Middle frontal gyrus (tissue), 1 donor: ENCODE data around the gene CASS4.

ENCODE experiments used
- DNase-seq: peaks from one replicate; pipeline ENCODE4 v3.0.0-alpha.2; 2015; ENCODE audit warnings: low spot score; ENCODE audit errors: extremely low spot score

The CASS4 gene

GRCh38 chr20:56422824-56423189, 10.7 kb downstream of the CASS4 start:
- no peak for DNase-seq

- DNase-seq = no peak
Measured at GRCh38 chr20:56423211-56423610, 11.2 kb downstream of the CASS4 start.

- DNase-seq = no peak
Measured at GRCh38 chr20:56423886-56424285, 11.8 kb downstream of the CASS4 start.

DNA sequence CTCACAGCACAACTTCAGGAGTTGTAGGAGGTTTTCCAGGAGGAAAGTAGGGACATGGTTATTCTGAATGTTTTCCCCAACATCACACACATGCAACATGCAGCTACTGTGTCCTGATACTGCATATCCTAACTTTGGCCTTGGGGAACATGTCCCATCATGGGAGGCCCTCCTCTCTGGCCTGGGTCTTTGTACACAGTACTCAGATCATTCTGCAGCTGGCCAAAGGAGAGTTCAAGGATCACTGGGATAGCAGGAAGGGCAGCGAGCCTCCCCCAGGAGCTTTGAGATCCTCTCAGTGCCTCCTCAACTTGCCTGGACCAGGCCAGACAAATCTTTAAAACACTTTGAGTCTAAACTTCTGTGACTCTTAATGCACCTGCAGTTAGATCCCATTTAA, 12.9 kb downstream of the CASS4 start:
- DNase-seq = no peak

DNA sequence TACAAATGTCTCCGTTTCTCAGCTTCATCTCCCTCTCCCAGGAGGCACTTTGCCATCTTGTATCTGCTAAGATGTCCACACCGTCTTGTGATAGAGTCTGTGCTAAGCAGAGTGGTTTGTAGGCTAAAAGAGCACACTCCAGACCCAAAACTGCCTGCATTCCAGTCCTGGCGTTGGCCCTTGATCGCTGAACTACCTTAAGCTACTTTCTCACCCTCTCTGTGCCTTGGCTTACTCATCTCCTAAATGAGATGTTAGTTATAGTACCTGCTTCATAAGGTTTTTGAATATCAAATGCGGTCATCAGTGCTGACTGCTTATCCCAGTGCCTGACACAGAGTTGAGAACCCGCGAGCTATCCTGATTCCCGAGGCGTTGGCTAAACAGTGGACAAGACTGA, 14.0 kb downstream of the CASS4 start:
- DNase-seq = no peak

DNA sequence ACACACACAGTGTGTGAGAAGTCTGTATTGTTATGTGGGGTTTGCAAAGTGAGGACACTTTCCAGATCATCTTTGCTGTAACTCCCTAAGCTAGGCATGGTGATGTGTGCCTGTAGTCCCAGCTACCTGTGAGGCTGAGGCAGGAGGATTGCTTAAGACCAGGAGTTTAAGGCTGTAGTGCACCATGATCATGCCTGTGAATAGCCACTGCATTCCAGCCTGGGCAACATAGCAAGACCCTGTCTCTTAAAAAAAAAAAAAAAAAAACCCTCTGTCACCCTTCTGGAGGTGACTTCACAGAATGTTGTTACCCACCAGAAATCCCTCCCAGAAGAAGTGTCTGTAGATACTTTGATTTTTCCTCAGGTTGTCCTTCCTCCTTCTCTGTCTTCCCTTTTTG, 14.9 kb downstream of the CASS4 start:
- DNase-seq = no peak

GRCh38 chr20:56427797-56428196, 15.7 kb downstream of the CASS4 start:
- DNase-seq = no peak

GRCh38 chr20:56428410-56428809, 16.4 kb downstream of the CASS4 start:
- DNase-seq = no peak

GRCh38 chr20:56428881-56429280, 16.8 kb downstream of the CASS4 start:
- DNase-seq = no peak

- DNase-seq = no peak
Measured at GRCh38 chr20:56429502-56429901, 17.4 kb downstream of the CASS4 start.

DNA sequence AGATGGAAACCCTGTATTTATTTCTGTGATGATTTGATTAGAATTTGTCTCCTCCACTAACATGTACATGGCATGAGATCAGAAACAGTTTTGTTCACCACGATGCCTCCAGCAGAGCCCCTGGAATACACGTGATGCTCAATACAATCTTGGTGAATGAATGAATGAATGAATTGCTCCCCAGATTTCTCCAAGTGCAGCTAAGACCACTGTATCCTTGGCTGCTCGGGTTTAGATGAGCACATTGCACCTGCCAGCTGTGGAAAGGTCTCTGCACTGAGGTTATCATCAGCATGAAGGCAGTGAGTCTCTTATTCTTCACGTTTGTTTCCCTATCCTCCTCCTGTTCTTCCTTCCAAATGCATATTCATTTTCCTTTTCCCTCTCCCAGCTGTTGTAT, 17.9 kb downstream of the CASS4 start:
- no peak for DNase-seq

DNA sequence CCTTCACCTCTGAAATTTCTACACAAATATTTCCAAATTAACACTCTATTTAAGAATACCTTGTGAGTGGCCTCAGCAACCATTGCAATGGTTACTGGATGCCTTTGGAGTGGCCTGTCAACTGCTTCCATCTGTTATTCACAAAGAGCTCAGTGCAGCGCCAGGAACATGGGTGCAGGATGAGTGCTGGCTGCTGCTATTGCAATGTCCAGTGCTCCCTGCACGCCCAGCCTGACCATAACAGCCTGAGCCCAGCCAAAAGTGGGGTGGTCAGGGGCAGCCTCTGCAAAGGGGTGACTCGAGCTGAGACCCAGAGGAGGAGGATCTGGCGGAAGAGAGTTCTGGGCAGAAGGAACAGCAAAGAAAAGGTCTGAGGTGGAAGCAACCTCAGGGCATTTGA, 18.4 kb downstream of the CASS4 start:
- DNase-seq = no peak

GRCh38 chr20:56430957-56431356, 18.9 kb downstream of the CASS4 start:
- DNase-seq = no peak

- no peak for DNase-seq
Measured at GRCh38 chr20:56431471-56431870, 19.4 kb downstream of the CASS4 start.

- no peak for DNase-seq
Measured at GRCh38 chr20:56433221-56433879, 21.3 kb downstream of the CASS4 start.

- DNase-seq = no peak
Measured at GRCh38 chr20:56433880-56434255, 21.8 kb downstream of the CASS4 start.

DNA sequence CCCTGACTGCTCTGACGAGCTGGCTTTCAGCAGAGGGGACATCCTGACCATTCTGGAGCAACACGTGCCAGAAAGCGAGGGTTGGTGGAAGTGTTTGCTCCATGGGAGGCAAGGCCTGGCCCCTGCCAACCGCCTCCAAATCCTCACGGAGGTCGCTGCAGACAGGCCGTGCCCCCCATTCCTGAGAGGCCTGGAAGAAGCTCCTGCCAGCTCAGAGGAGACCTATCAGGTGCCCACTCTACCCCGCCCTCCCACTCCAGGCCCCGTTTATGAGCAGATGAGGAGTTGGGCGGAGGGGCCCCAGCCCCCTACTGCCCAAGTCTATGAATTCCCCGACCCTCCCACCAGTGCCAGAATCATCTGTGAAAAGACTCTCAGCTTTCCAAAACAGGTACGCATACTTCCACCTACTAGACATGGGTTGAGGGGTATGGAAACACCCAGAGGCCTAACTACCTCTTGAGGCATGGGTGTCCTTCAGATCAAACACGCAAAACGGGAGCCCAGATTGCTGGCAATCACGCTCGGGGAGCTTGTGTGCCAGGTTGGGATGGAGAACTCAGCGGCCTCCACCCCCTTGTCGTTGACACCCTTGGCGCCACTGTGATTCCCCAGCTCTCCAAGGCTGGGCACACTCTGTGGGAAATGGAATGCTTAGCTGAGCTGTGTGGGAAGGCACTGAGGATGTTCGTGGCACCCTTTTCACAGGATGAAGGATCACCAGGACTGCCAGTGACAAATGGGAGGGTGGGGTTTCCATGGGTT, 25.3 kb downstream of the CASS4 start:
- DNase-seq = no peak

DNA sequence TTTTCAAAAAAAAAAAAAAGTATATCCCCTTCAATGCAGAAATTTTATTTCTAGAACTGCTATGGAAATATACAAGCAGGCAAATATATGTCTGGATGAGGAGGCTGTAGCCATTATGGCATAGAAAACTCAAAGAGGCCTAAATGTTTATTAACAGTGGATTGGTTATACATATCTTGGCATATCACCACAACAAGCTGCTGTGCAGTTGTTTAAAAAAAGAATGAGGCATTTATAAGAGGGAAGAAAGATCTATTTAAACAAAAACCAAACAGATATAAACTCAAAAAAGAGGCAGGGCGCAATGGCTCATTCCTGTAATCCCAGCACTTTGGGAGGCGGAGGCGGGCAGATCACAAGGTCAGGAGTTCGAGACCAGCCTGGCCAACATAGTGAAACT, 26.2 kb downstream of the CASS4 start:
- no peak for DNase-seq

DNA sequence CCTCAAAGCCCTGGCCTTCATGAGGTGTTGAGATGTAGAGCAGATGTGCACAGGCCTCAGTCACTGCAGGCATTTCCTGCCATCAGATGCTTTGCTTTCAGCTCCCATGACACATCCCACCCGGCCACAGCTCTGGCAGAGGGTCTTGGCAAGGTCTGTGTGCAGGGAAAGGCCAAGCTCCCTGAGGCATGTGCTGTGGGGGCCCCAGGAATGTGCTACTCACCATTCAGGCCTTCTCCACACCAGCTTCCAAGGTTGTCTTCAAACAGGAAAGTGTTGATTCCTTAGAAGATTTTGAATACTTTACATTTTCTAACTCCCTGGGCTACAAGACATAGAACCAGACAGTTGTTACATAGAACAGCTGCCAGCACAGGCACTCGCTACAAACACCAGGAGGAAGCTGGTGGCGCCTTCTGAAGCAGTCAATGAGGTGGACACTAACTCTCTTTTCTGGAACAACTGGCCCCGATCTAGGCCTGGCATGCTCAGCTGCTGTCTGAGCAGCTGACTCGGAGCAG, 27.8 kb downstream of the CASS4 start:
- DNase-seq = no peak

GRCh38 chr20:56440346-56441007, 28.4 kb downstream of the CASS4 start:
- no peak for DNase-seq

DNA sequence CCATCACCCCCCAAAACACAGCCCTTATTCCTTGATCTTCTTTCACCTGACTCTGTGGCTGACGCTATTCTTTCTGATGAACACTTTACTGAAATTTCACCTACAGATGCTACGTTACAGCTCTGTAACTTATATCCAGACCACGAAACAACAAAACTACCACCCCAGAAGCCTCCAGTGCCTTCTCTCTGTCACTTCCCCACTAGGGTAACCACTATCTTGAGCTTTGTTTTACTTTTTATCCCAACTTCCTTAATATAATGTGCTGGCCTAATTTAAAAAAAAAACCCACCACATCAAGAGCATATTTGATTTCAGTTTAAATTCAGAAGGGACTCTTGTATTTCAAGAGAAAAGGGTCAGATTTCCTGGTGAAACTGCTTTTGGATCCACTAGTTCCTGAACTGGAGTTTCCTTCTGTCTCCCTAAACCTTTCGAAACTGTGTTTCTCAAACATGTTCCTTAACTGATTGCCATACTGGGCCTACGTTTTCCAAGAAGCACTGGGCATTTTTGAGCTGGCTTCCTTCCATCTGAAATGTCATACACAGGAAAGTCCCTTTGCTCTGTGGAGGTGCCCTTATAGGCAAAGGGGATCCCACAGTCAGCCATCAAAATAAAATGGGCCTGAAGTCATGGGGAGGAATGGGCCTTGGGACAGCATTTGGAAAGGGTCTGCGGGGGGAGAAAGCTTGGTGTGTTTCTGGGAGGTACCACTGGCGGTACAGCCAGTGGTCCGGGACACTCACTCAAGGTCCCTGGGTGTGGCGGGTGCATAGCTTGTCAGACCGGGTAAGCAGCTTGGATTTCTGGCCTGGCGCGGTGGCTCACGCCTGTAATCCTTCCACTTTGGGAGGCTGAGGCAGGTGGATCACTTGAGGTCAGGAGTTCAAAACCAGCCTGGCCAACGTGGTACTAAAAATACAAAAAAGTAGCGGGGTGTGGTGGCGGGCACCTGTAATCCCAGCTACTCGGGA, 30.6 kb downstream of the CASS4 start:
- DNase-seq = no peak
